A673 (cell line): ENCODE data around the gene POFUT1. TPM values are rescaled to one million over a fixed set of nuclear protein-coding genes. Genes with fewer than 3 reads are reported as not detected.

Experiments used
- BruUV-seq: library from RNA; stranded (reverse); fragments of 400-500 nt; replicated peaks from 2 replicates; lab custom pipeline; 2021; lab: Mats Ljungman, UMichigan
- CTCF ChIA-PET: fragments of 300-600 bp; sonication (Branson Sonifier 250); formaldehyde crosslinking; loops from one replicate; lab custom pipeline; 2022; ENCODE audit warnings: antibody characterized with exemption; lab: Charles Lee
- POLR2A ChIA-PET: fragments of 300-600 bp; sonication (Branson Sonifier 250); formaldehyde crosslinking; loops from one replicate; lab custom pipeline; 2022; ENCODE audit warnings: antibody characterized with exemption; ENCODE audit not compliant: low non-redundant PET; lab: Charles Lee
- DNase-seq: peaks from one replicate; pipeline ENCODE4 v3.0.0-alpha.2; 2015; ENCODE audit warnings: low spot score
- H3K27ac ChIP-seq: fragments of 200-600 bp; sonication (generic); 2 replicates; pipeline ENCODE4 v1.5.1; 2016; ENCODE audit warnings: mixed run types, low read depth, mild to moderate bottlenecking, mixed read lengths, antibody characterized with exemption, low read length; ENCODE audit not compliant: poor library complexity, severe bottlenecking
- H3K27me3 ChIP-seq: fragments of 200-600 bp; sonication (generic); replicated peaks from 2 replicates; pipeline ENCODE4 v1.6.1; 2017; ENCODE audit warnings: mixed run types, low read depth, mild to moderate bottlenecking, mixed read lengths, antibody characterized with exemption, low read length; ENCODE audit not compliant: insufficient read depth, poor library complexity
- H3K36me3 ChIP-seq: fragments of 200-600 bp; sonication (generic); 2 replicates; pipeline ENCODE4 v1.6.1; 2016; ENCODE audit warnings: mixed run types, mild to moderate bottlenecking, mixed read lengths, antibody characterized with exemption, low read length; ENCODE audit not compliant: insufficient read depth, poor library complexity, severe bottlenecking
- H3K4me1 ChIP-seq: fragments of 200-600 bp; sonication (generic); 2 replicates; pipeline ENCODE4 v1.6.1; 2017; ENCODE audit warnings: mixed run types, mild to moderate bottlenecking, mixed read lengths, antibody characterized with exemption, low read length; ENCODE audit not compliant: insufficient read depth, poor library complexity, severe bottlenecking
- H3K4me3 ChIP-seq: fragments of 200-600 bp; sonication (generic); 2 replicates; pipeline ENCODE4 v1.5.1; 2016; ENCODE audit warnings: low read depth, mixed run types, mild to moderate bottlenecking, mixed read lengths, low read length; ENCODE audit not compliant: poor library complexity, severe bottlenecking
- H3K9me3 ChIP-seq: fragments of 200-600 bp; sonication (generic); 2 replicates; pipeline ENCODE4 v1.6.1; 2016; ENCODE audit warnings: mixed run types, low read depth, mild to moderate bottlenecking, mixed read lengths, antibody characterized with exemption, low read length; ENCODE audit not compliant: poor library complexity, severe bottlenecking
- CTCF ChIP-seq: fragments of 300-800, 200-600 bp; sonication (generic); conservative IDR thresholded peaks from 2 replicates; pipeline ENCODE4 v1.5.1; 2017; ENCODE audit warnings: low read depth, mild to moderate bottlenecking, antibody characterized with exemption, low read length, moderate library complexity, mixed read lengths
- EZH2 ChIP-seq: fragments of 200-600 bp; sonication (generic); IDR thresholded peaks from 2 replicates; pipeline ENCODE4 v1.6.1; 2017; ENCODE audit warnings: borderline replicate concordance, low read depth, mild to moderate bottlenecking, mixed read lengths, antibody characterized with exemption, low read length; ENCODE audit not compliant: poor library complexity, severe bottlenecking
- intact Hi-C: fragments of 100-400 bp; cut with micrococcal nuclease; formaldehyde crosslinking; loops from one replicate; pipeline ENCODE4 v1.10.0; 2022; ENCODE audit not compliant: unreplicated experiment
- total RNA-seq: library from RNA; stranded (reverse); gene quantifications from 2 replicates; pipeline ENCODE4 v1.2.3, GENCODE V29; 2021

The POFUT1 gene
- total RNA-seq, 1 experiment from 2014 or later: 55.9 TPM

GRCh38 chr20:32188376-32189122 is 19.1 kb upstream of the POFUT1 start:
- no peaks in the 10 kb centered on the region for H3K9me3 ChIP-seq
- H3K27ac ChIP-seq: no peak overlapping the region
- H3K36me3 ChIP-seq: no peaks in the 10 kb centered on the region
- H3K27me3 ChIP-seq: no peaks in the 10 kb centered on the region
- TF ChIP-seq CTCF: no peak
- TF ChIP-seq EZH2: no peak
- no peak for DNase-seq
- intact Hi-C loops: no loop called here
- peaks cover 7% of the 10 kb centered on the region for H3K4me1 ChIP-seq
- no TSS peak for BruUV-seq
- CTCF ChIA-PET: no interaction called here
- POLR2A ChIA-PET: no interaction called here
- H3K4me3 ChIP-seq: peak overlapping the region; percentile 71

- H3K9me3 ChIP-seq: no peaks in the 10 kb centered on the region
- no peaks in the 10 kb centered on the region for H3K36me3 ChIP-seq
- POLR2A ChIA-PET: no interaction called here
- H3K27ac ChIP-seq: peak overlapping the region; percentile 87
- H3K27me3 ChIP-seq: no peaks in the 10 kb centered on the region
- no TSS peak for BruUV-seq
- no peak for DNase-seq
- intact Hi-C loops: no loop called here
- H3K4me1 ChIP-seq: peaks cover 7% of the 10 kb centered on the region
- CTCF ChIA-PET: no interaction called here
- no peak for TF ChIP-seq CTCF
- no peak for TF ChIP-seq EZH2
- H3K4me3 ChIP-seq: peak overlapping the region; percentile 71
Measured at GRCh38 chr20:32189123-32189410, 18.6 kb upstream of the POFUT1 start.

GRCh38 chr20:32189691-32190615 is 17.7 kb upstream of the POFUT1 start:
- Histone ChIP-seq H3K4me3 (peak overlapping the region; percentile 71), H3K27me3 (no peaks in the 10 kb centered on the region), H3K27ac (peak overlapping the region; percentile 87), H3K36me3 (no peaks in the 10 kb centered on the region), H3K4me1 (peaks cover 7% of the 10 kb centered on the region), H3K9me3 (no peaks in the 10 kb centered on the region)
- ChIA-PET CTCF (no interaction called here), POLR2A (no interaction called here)
- TF ChIP-seq CTCF (no peak), EZH2 (no peak)
- BruUV-seq: no TSS peak
- DNase-seq: peak; percentile 60
- intact Hi-C loops: no loop called here
